H9 (cell line): ENCODE data around the gene TMA7. TPM values are rescaled to one million over a fixed set of nuclear protein-coding genes. Genes with fewer than 3 reads are reported as not detected.
A peak's percentile ranks its signal among the peaks of the same experiment; 100 is the strongest.

Experiments
- DNase-seq: peaks from one replicate; pipeline ENCODE4 v3.0.0-alpha.2; 2017
- H2AFZ ChIP-seq: one replicate; pipeline ENCODE4 v1.6.1; 2013; ENCODE audit warnings: mild to moderate bottlenecking, low read length, control low read depth, moderate library complexity
- H2AK5ac ChIP-seq: 2 replicates; pipeline ENCODE4 v1.6.1; 2013; ENCODE audit warnings: low read length, control low read depth, mixed read lengths; ENCODE audit not compliant: insufficient read length
- H2BK120ac ChIP-seq: one replicate; pipeline ENCODE4 v1.6.1; 2013; ENCODE audit warnings: low read depth, mild to moderate bottlenecking, low read length, control low read depth, inconsistent platforms; ENCODE audit not compliant: poor library complexity, severe bottlenecking
- H2BK12ac ChIP-seq: 2 replicates; pipeline ENCODE4 v1.6.1; 2013; ENCODE audit warnings: low read length, control low read depth, mixed read lengths, low read depth; ENCODE audit not compliant: insufficient read length
- H2BK15ac ChIP-seq: 2 replicates; pipeline ENCODE4 v1.6.1; 2013; ENCODE audit warnings: low read depth, low read length, control low read depth
- H2BK20ac ChIP-seq: one replicate; pipeline ENCODE4 v1.6.1; 2013; ENCODE audit warnings: low read depth, mild to moderate bottlenecking, low read length, control low read depth, inconsistent platforms; ENCODE audit not compliant: poor library complexity, severe bottlenecking
- H2BK5ac ChIP-seq: 2 replicates; pipeline ENCODE4 v1.6.1; 2013; ENCODE audit warnings: low read length, control low read depth, mixed read lengths; ENCODE audit not compliant: insufficient read length
- H3K14ac ChIP-seq: 2 replicates; pipeline ENCODE4 v1.6.1; 2013; ENCODE audit warnings: low read length, control low read depth; ENCODE audit not compliant: insufficient read depth
- H3K18ac ChIP-seq: 2 replicates; pipeline ENCODE4 v1.6.1; 2013; ENCODE audit warnings: low read depth, mild to moderate bottlenecking, mixed read lengths, low read length, control low read depth; ENCODE audit not compliant: insufficient read length
- H3K23ac ChIP-seq: 2 replicates; pipeline ENCODE4 v1.6.1; 2013; ENCODE audit warnings: low read length, control low read depth, mixed read lengths, low read depth; ENCODE audit not compliant: insufficient read length
- H3K23me2 ChIP-seq: 2 replicates; pipeline ENCODE4 v1.6.1; 2013; ENCODE audit warnings: low read depth, mild to moderate bottlenecking, mixed read lengths, low read length, control low read depth; ENCODE audit not compliant: insufficient read length, poor library complexity, severe bottlenecking
- H3K27ac ChIP-seq: 2 replicates; pipeline ENCODE4 v1.5.1; 2013; ENCODE audit warnings: low read length, control low read depth, mixed read lengths, low read depth; ENCODE audit not compliant: insufficient read length
- H3K27me3 ChIP-seq: 2 replicates; pipeline ENCODE4 v1.6.1; 2013; ENCODE audit warnings: low read length, control low read depth, inconsistent platforms; ENCODE audit not compliant: insufficient read depth
- H3K4ac ChIP-seq: 2 replicates; pipeline ENCODE4 v1.6.1; 2013; ENCODE audit warnings: low read depth, mild to moderate bottlenecking, control low read depth, inconsistent platforms, low read length, moderate library complexity
- H3K4me1 ChIP-seq: 2 replicates; pipeline ENCODE4 v1.6.1; 2013; ENCODE audit warnings: low read length, control low read depth, inconsistent platforms; ENCODE audit not compliant: insufficient read depth
- H3K4me2 ChIP-seq: 2 replicates; pipeline ENCODE4 v1.6.1; 2013; ENCODE audit warnings: low read length, control low read depth, mixed read lengths; ENCODE audit not compliant: insufficient read length, insufficient read depth
- H3K56ac ChIP-seq: 2 replicates; pipeline ENCODE4 v1.6.1; 2013; ENCODE audit warnings: low read depth, mild to moderate bottlenecking, mixed read lengths, low read length, control low read depth; ENCODE audit not compliant: insufficient read length
- H3K79me1 ChIP-seq: 2 replicates; pipeline ENCODE4 v1.6.1; 2013; ENCODE audit warnings: low read depth, mild to moderate bottlenecking, moderate library complexity, low read length, control low read depth, inconsistent platforms; ENCODE audit not compliant: insufficient read depth, poor library complexity, severe bottlenecking
- H3K79me2 ChIP-seq: 2 replicates; pipeline ENCODE4 v1.6.1; 2013; ENCODE audit warnings: low read length, control low read depth, inconsistent platforms; ENCODE audit not compliant: insufficient read depth
- H3K9ac ChIP-seq: 2 replicates; pipeline ENCODE4 v1.6.1; 2013; ENCODE audit warnings: low read length, control low read depth, mixed read lengths; ENCODE audit not compliant: insufficient read length; ENCODE audit errors: extremely low read depth
- H3K9me3 ChIP-seq: one replicate; pipeline ENCODE4 v1.6.1; 2013; ENCODE audit warnings: low read depth, low read length, inconsistent platforms; ENCODE audit not compliant: control insufficient read depth
- H3T11ph ChIP-seq: one replicate; pipeline ENCODE4 v1.6.1; 2013; ENCODE audit warnings: mild to moderate bottlenecking, low read length, control low read depth, inconsistent platforms
- H4K20me1 ChIP-seq: one replicate; pipeline ENCODE4 v1.6.1; 2013; ENCODE audit not compliant: control insufficient read depth, insufficient read length, insufficient read depth
- H4K5ac ChIP-seq: 2 replicates; pipeline ENCODE4 v1.6.1; 2013; ENCODE audit warnings: low read depth, mild to moderate bottlenecking, mixed read lengths, low read length, control low read depth; ENCODE audit not compliant: insufficient read length
- H4K8ac ChIP-seq: replicated peaks from 2 replicates; pipeline ENCODE4 v1.6.1; 2013; ENCODE audit warnings: low read length, control low read depth, mixed read lengths, low read depth; ENCODE audit not compliant: insufficient read length
- H4K91ac ChIP-seq: 2 replicates; pipeline ENCODE4 v1.6.1; 2013; ENCODE audit warnings: low read depth, mild to moderate bottlenecking, moderate library complexity, mixed read lengths, low read length, control low read depth; ENCODE audit not compliant: insufficient read length
- H3K27ac Mint-ChIP-seq, 3 experiments: 2 replicates in 2 of 3; 3 replicates in 1 of 3; pipeline ENCODE4 v1.8.0; 2020 to 2021; ENCODE audit warnings: mixed read lengths in 3 of 3, mild to moderate bottlenecking in 1 of 3, moderate library complexity in 1 of 3
- H3K27me3 Mint-ChIP-seq: 2 replicates; pipeline ENCODE4 v1.8.0; 2021; ENCODE audit warnings: low read depth, mild to moderate bottlenecking, moderate library complexity, mixed read lengths
- H3K36me3 Mint-ChIP-seq, 3 experiments: 2 replicates in 2 of 3; 3 replicates in 1 of 3; pipeline ENCODE4 v1.8.0; 2020 to 2021; ENCODE audit warnings: low read depth in 3 of 3, mixed read lengths in 3 of 3; ENCODE audit not compliant: insufficient read depth in 1 of 3
- H3K4me1 Mint-ChIP-seq, 2 experiments: 2 replicates each; pipeline ENCODE4 v1.8.0; 2020; ENCODE audit warnings: mixed read lengths in 2 of 2
- H3K4me3 Mint-ChIP-seq, 2 experiments: 2 replicates in 1 of 2; 3 replicates in 1 of 2; pipeline ENCODE4 v1.8.0; 2020 to 2021; ENCODE audit warnings: mild to moderate bottlenecking in 2 of 2, mixed read lengths in 2 of 2, moderate library complexity in 1 of 2
- H3K9me3 Mint-ChIP-seq, 2 experiments: 2 replicates in 1 of 2; 3 replicates in 1 of 2; pipeline ENCODE4 v1.8.0; 2020; ENCODE audit warnings: mild to moderate bottlenecking in 2 of 2, mixed read lengths in 2 of 2, moderate library complexity in 1 of 2
- CTCF ChIP-seq: fragments of 200-600 bp; sonication (generic); conservative IDR thresholded peaks from 3 replicates; pipeline ENCODE4 v1.8.0; 2021; ENCODE audit warnings: antibody characterized with exemption, mild to moderate bottlenecking
- WGBS: extraction: QIAGEN DNeasy Blood & Tissue Kit; methylation state at CpG from one replicate; pipeline ENCODE4 v1.1.7; 2013; ENCODE audit warnings: missing lambda C conversion rate, low lambda C conversion rate, mixed read lengths; ENCODE audit not compliant: insufficient read length; ENCODE audit errors: extremely low coverage; 5-methylcytosine and 5-hydroxymethylcytosine counted together
- total RNA-seq: library from RNA; stranded (reverse); gene quantifications from 2 replicates; pipeline ENCODE4 v1.2.1, GENCODE V29; 2021

The TMA7 gene
- total RNA-seq, 1 experiment from 2014 or later: 305 TPM

DNA sequence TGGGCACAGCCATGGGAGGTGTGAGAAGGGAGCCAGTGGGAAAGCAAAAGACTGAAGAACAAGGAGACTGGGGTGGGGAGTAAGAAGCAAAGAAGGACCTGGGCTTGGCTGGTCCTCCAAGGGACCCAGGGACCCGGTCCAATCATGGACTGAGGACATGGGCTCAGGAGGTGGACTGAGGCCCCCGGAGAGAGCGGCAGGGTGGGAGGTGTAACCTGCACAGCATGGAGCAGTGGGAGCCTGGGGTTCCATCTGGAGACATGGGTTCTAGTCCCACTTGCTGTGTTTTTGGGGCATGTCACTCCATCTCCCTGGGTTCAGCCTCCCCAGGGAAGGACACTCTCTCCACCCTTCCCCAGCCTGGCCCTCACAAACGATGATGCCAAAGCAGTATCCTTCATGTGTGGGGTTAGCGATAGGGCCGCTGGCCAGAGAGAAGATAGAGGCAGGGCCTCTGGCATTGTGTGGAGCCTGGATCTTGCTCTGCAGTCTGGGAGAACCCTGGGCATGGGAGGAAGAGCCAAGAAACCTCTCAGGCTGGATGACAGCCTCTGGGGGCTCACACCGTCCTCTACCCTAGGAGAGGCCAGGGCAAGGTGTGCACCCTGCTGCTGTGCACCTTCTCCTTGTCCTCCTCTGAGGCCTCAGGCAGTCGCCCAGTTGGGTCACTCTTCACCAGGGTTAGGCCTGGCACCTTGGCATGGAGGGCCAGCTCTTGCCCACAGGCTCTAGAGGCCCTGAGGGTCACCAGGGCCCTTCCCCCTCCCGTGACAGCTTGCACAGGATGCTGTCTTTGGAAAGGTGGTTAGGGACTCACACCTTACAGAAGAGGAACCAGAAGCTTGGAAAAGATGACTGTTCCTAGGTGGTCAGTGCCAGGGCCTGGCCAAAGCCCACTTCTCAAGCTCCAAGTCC is 42.0 kb upstream of the TMA7 start:
- Histone ChIP-seq H4K91ac (no peak overlapping the region), H3K27me3 (no peaks in the 10 kb centered on the region), H3K4me2 (no peak overlapping the region), H2BK120ac (no peak overlapping the region), H3K79me1 (no peaks in the 10 kb centered on the region), H2BK15ac (no peak overlapping the region), H2BK12ac (no peak overlapping the region), H3K14ac (no peak overlapping the region), H3K27ac (no peak overlapping the region), H4K20me1 (no peaks in the 10 kb centered on the region), H2AFZ (no peak overlapping the region), H3K79me2 (no peaks in the 10 kb centered on the region), H3K23ac (no peak overlapping the region), H3K56ac (no peak overlapping the region), H2BK5ac (no peak overlapping the region), H3K4ac (no peak overlapping the region), H2AK5ac (no peak overlapping the region), H4K5ac (no peak overlapping the region), H3K9ac (no peak overlapping the region), H3K4me1 (0 out of 2 replicates have a peak, but pooled peaks cover 2% of the 10 kb centered on the region), H3K9me3 (no peaks in the 10 kb centered on the region), H3K18ac (no peak overlapping the region), H3K23me2 (no peaks in the 10 kb centered on the region), H4K8ac (no peak overlapping the region), H3T11ph (no peak overlapping the region), H2BK20ac (no peak overlapping the region)
- peaks cover 10% of the 10 kb centered on the region in 2 experiments for H3K4me1 Mint-ChIP-seq
- H3K9me3 Mint-ChIP-seq: no peaks in the 10 kb centered on the region
- peaks cover 3 to 22% (median 8%) of the 10 kb centered on the region in 3 experiments; a peak in 6 of 7 replicates for H3K36me3 Mint-ChIP-seq
- DNase-seq: peak; percentile 22
- H3K27me3 Mint-ChIP-seq: peaks cover 10% of the 10 kb centered on the region
- no CpG with 5 or more reads among the region's 9 CpGs for WGBS
- no peak overlapping the region for H3K4me3 Mint-ChIP-seq
- H3K27ac Mint-ChIP-seq: peak overlapping the region in 1 of 3 experiments; percentile 35; a peak in 1 of 7 replicates
- TF ChIP-seq CTCF: no peak
